ENCODE data around the gene RABGAP1L. TPM values are rescaled to one million over a fixed set of nuclear protein-coding genes. Genes with fewer than 3 reads are reported as not detected.

The RABGAP1L gene
- total RNA-seq, 1 donor from 2014 or later: 46.0 TPM

GRCh38 chr1:174405219-174405618 lies 245.9 kb downstream of the RABGAP1L start:
- Mint-ChIP-seq H3K27me3 (ENCODE audit: insufficient read depth, low read depth) (no peaks in the 10 kb centered on the region), H3K9me3 (no peaks in the 10 kb centered on the region), H3K36me3 (no peaks in the 10 kb centered on the region), H3K4me3 (no peak overlapping the region), H3K27ac (no peak overlapping the region), H3K4me1 (peaks cover 4% of the 10 kb centered on the region)
- Histone ChIP-seq H3F3A (ENCODE audit: low read depth) (no peaks in the 10 kb centered on the region), H3K4me1 (no peaks in the 10 kb centered on the region), H3K27me3 (no peaks in the 10 kb centered on the region), H3K9me3 (ENCODE audit: low read depth) (no peaks in the 10 kb centered on the region), H3K4me3 (no peak overlapping the region), H2AFZ (replicated peaks) (no peak overlapping the region), H3K27ac (no peak overlapping the region), H3K36me3 (no peaks in the 10 kb centered on the region), H3K9ac (no peak overlapping the region), H4K20me1 (ENCODE audit: low read depth) (no peaks in the 10 kb centered on the region), H3K79me2 (ENCODE audit: low read depth) (no peaks in the 10 kb centered on the region), H3K4me2 (no peak overlapping the region)
- DNase-seq (ENCODE audit: low spot score): no peak
- TF ChIP-seq CTCF (IDR thresholded peaks at IDR 0.05): no peak
- no peak for TF ChIP-seq EZH2 (IDR thresholded peaks at IDR 0.05)
- TF ChIP-seq EZH2phosphoT487 (IDR thresholded peaks at IDR 0.05): no peak

- H3K9ac ChIP-seq: no peak overlapping the region
- no peak overlapping the region for H3K4me2 ChIP-seq
- no peaks in the 10 kb centered on the region for H3F3A ChIP-seq (ENCODE audit: low read depth)
- H3K27me3 ChIP-seq: no peaks in the 10 kb centered on the region
- no peaks in the 10 kb centered on the region for H3K27me3 Mint-ChIP-seq (ENCODE audit: insufficient read depth, low read depth)
- no peak overlapping the region for H2AFZ ChIP-seq (replicated peaks)
- H3K4me1 Mint-ChIP-seq: peaks cover 4% of the 10 kb centered on the region
- no peaks in the 10 kb centered on the region for H4K20me1 ChIP-seq (ENCODE audit: low read depth)
- no peaks in the 10 kb centered on the region for H3K36me3 Mint-ChIP-seq
- no peaks in the 10 kb centered on the region for H3K36me3 ChIP-seq
- no peaks in the 10 kb centered on the region for H3K4me1 ChIP-seq
- H3K9me3 Mint-ChIP-seq: no peaks in the 10 kb centered on the region
- no peak overlapping the region for H3K27ac ChIP-seq
- no peaks in the 10 kb centered on the region for H3K79me2 ChIP-seq (ENCODE audit: low read depth)
- DNase-seq (ENCODE audit: low spot score): no peak
- H3K9me3 ChIP-seq (ENCODE audit: low read depth): no peaks in the 10 kb centered on the region
- H3K4me3 Mint-ChIP-seq: no peak overlapping the region
- H3K4me3 ChIP-seq: no peak overlapping the region
- H3K27ac Mint-ChIP-seq: no peak overlapping the region
- no peak for TF ChIP-seq CTCF (IDR thresholded peaks at IDR 0.05)
- TF ChIP-seq EZH2 (IDR thresholded peaks at IDR 0.05): no peak
- TF ChIP-seq EZH2phosphoT487 (IDR thresholded peaks at IDR 0.05): no peak
Observed at GRCh38 chr1:174406421-174406820, 247.1 kb downstream of the RABGAP1L start.

GRCh38 chr1:174407665-174408064 lies 248.3 kb downstream of the RABGAP1L start:
- H3K4me3 Mint-ChIP-seq: no peak overlapping the region
- no peak for DNase-seq (ENCODE audit: low spot score)
- Histone ChIP-seq H3K4me3 (no peak overlapping the region), H2AFZ (replicated peaks) (no peak overlapping the region), H3K36me3 (no peaks in the 10 kb centered on the region), H3K27ac (no peak overlapping the region), H3K9ac (no peak overlapping the region), H4K20me1 (ENCODE audit: low read depth) (no peaks in the 10 kb centered on the region), H3K9me3 (ENCODE audit: low read depth) (no peaks in the 10 kb centered on the region), H3K4me2 (no peak overlapping the region), H3K4me1 (no peaks in the 10 kb centered on the region), H3K79me2 (ENCODE audit: low read depth) (no peaks in the 10 kb centered on the region), H3F3A (ENCODE audit: low read depth) (no peaks in the 10 kb centered on the region), H3K27me3 (no peaks in the 10 kb centered on the region)
- no peaks in the 10 kb centered on the region for H3K27me3 Mint-ChIP-seq (ENCODE audit: insufficient read depth, low read depth)
- no peaks in the 10 kb centered on the region for H3K9me3 Mint-ChIP-seq
- H3K4me1 Mint-ChIP-seq: peaks cover 4% of the 10 kb centered on the region
- TF ChIP-seq CTCF (IDR thresholded peaks at IDR 0.05) (no peak), EZH2 (IDR thresholded peaks at IDR 0.05) (no peak), EZH2phosphoT487 (IDR thresholded peaks at IDR 0.05) (no peak)
- no peak overlapping the region for H3K27ac Mint-ChIP-seq
- no peaks in the 10 kb centered on the region for H3K36me3 Mint-ChIP-seq
